Mesothelial cell of epicardium (in vitro differentiated cells): ENCODE data around the gene RPRD2. TPM values are rescaled to one million over a fixed set of nuclear protein-coding genes. Genes with fewer than 3 reads are reported as not detected.

ENCODE experiments used
- DNase-seq, 2 experiments: peaks; one replicate each; pipeline ENCODE4 v3.0.0; 2021; ENCODE audit warnings: low spot score in 2 of 2; ENCODE audit not compliant: unreplicated experiment in 2 of 2
- H3K27ac Mint-ChIP-seq: 2 replicates; pipeline ENCODE4 v1.8.0; 2021; ENCODE audit warnings: mixed read lengths
- H3K27me3 Mint-ChIP-seq: 2 replicates; pipeline ENCODE4 v1.8.0; 2021; ENCODE audit warnings: low read depth, mixed read lengths
- H3K36me3 Mint-ChIP-seq: 2 replicates; pipeline ENCODE4 v1.8.0; 2021; ENCODE audit warnings: mixed read lengths
- H3K4me1 Mint-ChIP-seq: 2 replicates; pipeline ENCODE4 v1.8.0; 2021; ENCODE audit warnings: mixed read lengths
- H3K4me3 Mint-ChIP-seq: 2 replicates; pipeline ENCODE4 v1.8.0; 2021; ENCODE audit warnings: mild to moderate bottlenecking, moderate library complexity, mixed read lengths
- H3K9me3 Mint-ChIP-seq: 2 replicates; pipeline ENCODE4 v1.8.0; 2021; ENCODE audit warnings: mixed read lengths
- total RNA-seq: library from RNA; stranded (reverse); gene quantifications from 3 replicates; pipeline ENCODE4 v1.2.1, GENCODE V29; 2021
- TF ChIP-seq, protein P1 (sequence below): fragments of 200-600 bp; sonication (generic); IDR thresholded peaks from one replicate; pipeline ENCODE4 v1.5.0; 2021; ENCODE audit warnings: antibody characterized with exemption; ENCODE audit not compliant: unreplicated experiment

The RPRD2 gene
- total RNA-seq, 1 donor from 2014 or later: 38.5 TPM

DNA sequence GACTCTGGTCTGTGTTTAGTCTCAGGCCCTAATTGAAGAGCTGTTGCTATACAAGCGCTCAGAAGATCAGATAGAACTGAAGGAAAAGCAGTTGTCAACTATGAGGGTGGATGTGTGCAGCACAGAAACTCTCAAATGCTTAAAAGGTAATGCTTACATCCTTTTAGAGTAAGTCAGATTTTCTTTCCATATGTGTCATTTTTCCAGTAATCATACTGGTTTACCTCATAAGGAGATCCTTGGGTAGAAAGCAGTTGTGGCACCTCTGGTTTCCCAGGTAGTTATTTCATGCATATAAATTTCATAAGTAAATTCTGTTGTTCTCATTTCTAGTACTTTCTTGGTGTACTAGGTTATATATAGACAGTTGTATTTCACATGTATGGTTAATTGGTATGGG lies 80.3 kb downstream of the RPRD2 start:
- Mint-ChIP-seq H3K4me3 (no peak overlapping the region), H3K36me3 (peaks cover 36% of the 10 kb centered on the region), H3K27ac (no peak overlapping the region), H3K27me3 (no peaks in the 10 kb centered on the region), H3K9me3 (no peaks in the 10 kb centered on the region), H3K4me1 (no peaks in the 10 kb centered on the region)
- TF ChIP-seq, protein P1, sequence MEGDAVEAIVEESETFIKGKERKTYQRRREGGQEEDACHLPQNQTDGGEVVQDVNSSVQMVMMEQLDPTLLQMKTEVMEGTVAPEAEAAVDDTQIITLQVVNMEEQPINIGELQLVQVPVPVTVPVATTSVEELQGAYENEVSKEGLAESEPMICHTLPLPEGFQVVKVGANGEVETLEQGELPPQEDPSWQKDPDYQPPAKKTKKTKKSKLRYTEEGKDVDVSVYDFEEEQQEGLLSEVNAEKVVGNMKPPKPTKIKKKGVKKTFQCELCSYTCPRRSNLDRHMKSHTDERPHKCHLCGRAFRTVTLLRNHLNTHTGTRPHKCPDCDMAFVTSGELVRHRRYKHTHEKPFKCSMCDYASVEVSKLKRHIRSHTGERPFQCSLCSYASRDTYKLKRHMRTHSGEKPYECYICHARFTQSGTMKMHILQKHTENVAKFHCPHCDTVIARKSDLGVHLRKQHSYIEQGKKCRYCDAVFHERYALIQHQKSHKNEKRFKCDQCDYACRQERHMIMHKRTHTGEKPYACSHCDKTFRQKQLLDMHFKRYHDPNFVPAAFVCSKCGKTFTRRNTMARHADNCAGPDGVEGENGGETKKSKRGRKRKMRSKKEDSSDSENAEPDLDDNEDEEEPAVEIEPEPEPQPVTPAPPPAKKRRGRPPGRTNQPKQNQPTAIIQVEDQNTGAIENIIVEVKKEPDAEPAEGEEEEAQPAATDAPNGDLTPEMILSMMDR: no peak
- DNase-seq: no peak

- peaks cover 3% of the 10 kb centered on the region for H3K4me1 Mint-ChIP-seq
- H3K27me3 Mint-ChIP-seq: no peaks in the 10 kb centered on the region
- H3K9me3 Mint-ChIP-seq: no peaks in the 10 kb centered on the region
- no peak overlapping the region for H3K4me3 Mint-ChIP-seq
- TF ChIP-seq, protein P1: no peak
- DNase-seq: no peak
- H3K27ac Mint-ChIP-seq: peak overlapping the region; percentile 35
- peaks cover 22% of the 10 kb centered on the region for H3K36me3 Mint-ChIP-seq
Measured at GRCh38 chr1:150456146-150456647, 92.2 kb downstream of the RPRD2 start.

GRCh38 chr1:150464422-150464826 lies 100.5 kb downstream of the RPRD2 start:
- peaks cover 16% of the 10 kb centered on the region for H3K36me3 Mint-ChIP-seq
- peak overlapping the region; percentile 40 for H3K27ac Mint-ChIP-seq

DNA sequence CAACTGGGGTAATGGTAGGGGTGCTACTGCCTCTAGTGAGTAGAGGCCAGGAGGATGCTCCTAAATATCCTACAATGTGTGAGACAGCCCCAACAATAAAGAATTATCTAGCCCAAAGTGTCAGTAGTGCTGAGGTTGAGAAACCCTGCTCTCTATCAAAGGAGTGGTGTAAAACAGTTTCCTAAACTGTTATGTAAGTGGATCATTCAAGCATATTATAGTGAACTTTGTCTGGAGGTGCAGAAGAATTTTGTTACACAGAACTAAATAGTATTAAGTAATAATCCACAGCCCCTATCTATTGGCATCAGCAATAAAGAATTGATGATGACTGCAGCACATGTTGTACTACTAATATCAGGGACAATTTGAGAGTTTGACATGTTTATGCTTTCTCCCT lies 103.0 kb downstream of the RPRD2 start:
- Mint-ChIP-seq H3K27me3 (no peaks in the 10 kb centered on the region), H3K36me3 (peaks cover 30% of the 10 kb centered on the region), H3K4me3 (no peak overlapping the region), H3K27ac (no peak overlapping the region), H3K9me3 (no peaks in the 10 kb centered on the region), H3K4me1 (no peaks in the 10 kb centered on the region)
- DNase-seq: no peak
- TF ChIP-seq, protein P1: no peak

More at GRCh38 chr1:150464422-150464826, 100.5 kb downstream of the RPRD2 start:
- peak in 1 of 2 experiments; percentile 61 for DNase-seq
- no peaks in the 10 kb centered on the region for H3K4me1 Mint-ChIP-seq
- TF ChIP-seq, protein P1: peak; percentile 86
- H3K27me3 Mint-ChIP-seq: no peaks in the 10 kb centered on the region
- no peak overlapping the region for H3K4me3 Mint-ChIP-seq
- H3K9me3 Mint-ChIP-seq: no peaks in the 10 kb centered on the region

DNA sequence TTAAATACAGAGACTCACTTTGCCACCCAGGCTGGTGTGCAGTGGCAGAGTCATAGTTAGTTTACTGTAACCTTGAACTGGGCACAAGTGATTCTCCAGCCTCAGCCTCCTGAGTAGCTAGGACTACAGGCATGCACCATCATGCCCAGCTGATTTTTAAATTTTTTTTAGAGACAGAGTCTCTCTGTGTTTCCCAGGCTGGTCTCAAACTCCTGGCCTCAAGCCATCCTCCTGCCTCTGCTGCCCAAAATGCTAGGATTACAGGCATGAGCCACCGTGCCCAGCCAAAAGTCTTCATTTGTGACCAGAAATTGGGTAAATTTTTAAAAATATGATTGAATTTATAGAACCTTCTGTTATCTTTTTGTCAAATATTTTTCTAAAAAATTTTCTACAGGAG lies 105.3 kb downstream of the RPRD2 start:
- H3K27me3 Mint-ChIP-seq: no peaks in the 10 kb centered on the region
- H3K9me3 Mint-ChIP-seq: no peaks in the 10 kb centered on the region
- TF ChIP-seq, protein P1: no peak
- H3K27ac Mint-ChIP-seq: no peak overlapping the region
- H3K4me1 Mint-ChIP-seq: peaks cover 4% of the 10 kb centered on the region
- H3K4me3 Mint-ChIP-seq: no peak overlapping the region
- DNase-seq: no peak
- H3K36me3 Mint-ChIP-seq: peaks cover 34% of the 10 kb centered on the region
